Chondrocyte (in vitro differentiated cells): ENCODE data around the gene SARNP. TPM values are rescaled to one million over a fixed set of nuclear protein-coding genes. Genes with fewer than 3 reads are reported as not detected.

ENCODE experiments used
- DNase-seq: peaks from one replicate; pipeline ENCODE4 v3.0.0; 2021; ENCODE audit warnings: mixed read lengths, low spot score
- H3K27ac Mint-ChIP-seq: one replicate; pipeline ENCODE4 v1.8.0; 2021; ENCODE audit warnings: mild to moderate bottlenecking, moderate library complexity, mixed read lengths; ENCODE audit not compliant: unreplicated experiment
- H3K27me3 Mint-ChIP-seq: 2 replicates; pipeline ENCODE4 v1.8.0; 2021; ENCODE audit warnings: low read depth, mixed read lengths
- H3K36me3 Mint-ChIP-seq: 2 replicates; pipeline ENCODE4 v1.8.0; 2021; ENCODE audit warnings: low read depth, mixed read lengths
- H3K4me1 Mint-ChIP-seq: 2 replicates; pipeline ENCODE4 v1.8.0; 2021; ENCODE audit warnings: low read depth, mild to moderate bottlenecking, mixed read lengths
- H3K4me3 Mint-ChIP-seq: one replicate; pipeline ENCODE4 v1.8.0; 2021; ENCODE audit warnings: mild to moderate bottlenecking, moderate library complexity, mixed read lengths; ENCODE audit not compliant: unreplicated experiment
- H3K9me3 Mint-ChIP-seq: 2 replicates; pipeline ENCODE4 v1.8.0; 2021; ENCODE audit warnings: low read depth, mixed read lengths
- CTCF ChIP-seq: fragments of 200-600 bp; sonication (generic); IDR thresholded peaks from 2 replicates; pipeline ENCODE4 v1.5.0; 2021; ENCODE audit warnings: antibody characterized with exemption, mild to moderate bottlenecking, moderate library complexity
- total RNA-seq: library from RNA; stranded (reverse); gene quantifications from 3 replicates; pipeline ENCODE4 v1.2.1, GENCODE V29; 2021

SARNP gene
- total RNA-seq, 1 donor from 2014 or later = 54.0 TPM

GRCh38 chr12:55795950-55796349 is 21.6 kb downstream of the SARNP start:
- TF ChIP-seq CTCF = no peak
- DNase-seq = no peak
- Mint-ChIP-seq H3K36me3 (peaks cover 32% of the 10 kb centered on the region), H3K27me3 (no peaks in the 10 kb centered on the region), H3K9me3 (no peaks in the 10 kb centered on the region), H3K4me3 (no peak overlapping the region), H3K27ac (no peak overlapping the region), H3K4me1 (no peaks in the 10 kb centered on the region)

GRCh38 chr12:55789893-55790292 is 27.6 kb downstream of the SARNP start:
- Mint-ChIP-seq H3K27ac (no peak overlapping the region), H3K36me3 (peaks cover 37% of the 10 kb centered on the region)

GRCh38 chr12:55789171-55789570 is 28.4 kb downstream of the SARNP start:
- H3K9me3 Mint-ChIP-seq = no peaks in the 10 kb centered on the region
- peak overlapping the region; percentile 55 for H3K27ac Mint-ChIP-seq
- no peak for TF ChIP-seq CTCF
- no peak for DNase-seq
- H3K36me3 Mint-ChIP-seq = peaks cover 36% of the 10 kb centered on the region
- no peaks in the 10 kb centered on the region for H3K4me1 Mint-ChIP-seq
- H3K4me3 Mint-ChIP-seq = no peak overlapping the region
- no peaks in the 10 kb centered on the region for H3K27me3 Mint-ChIP-seq

More at GRCh38 chr12:55789893-55790292, 27.6 kb downstream of the SARNP start:
- no peak for TF ChIP-seq CTCF
- H3K4me1 Mint-ChIP-seq = no peaks in the 10 kb centered on the region
- no peaks in the 10 kb centered on the region for H3K9me3 Mint-ChIP-seq
- DNase-seq = no peak
- H3K4me3 Mint-ChIP-seq = no peak overlapping the region
- H3K27me3 Mint-ChIP-seq = no peaks in the 10 kb centered on the region

- H3K27ac Mint-ChIP-seq = peak overlapping the region; percentile 19
- H3K4me1 Mint-ChIP-seq = no peaks in the 10 kb centered on the region
- no peak for TF ChIP-seq CTCF
- H3K9me3 Mint-ChIP-seq = no peaks in the 10 kb centered on the region
- H3K36me3 Mint-ChIP-seq = peaks cover 34% of the 10 kb centered on the region
- no peak for DNase-seq
- H3K4me3 Mint-ChIP-seq = no peak overlapping the region
- H3K27me3 Mint-ChIP-seq = no peaks in the 10 kb centered on the region
Measured at GRCh38 chr12:55788546-55788945, 29.0 kb downstream of the SARNP start.

GRCh38 chr12:55780685-55781084 is 36.8 kb downstream of the SARNP start:
- H3K27ac Mint-ChIP-seq = no peak overlapping the region
- no peaks in the 10 kb centered on the region for H3K4me1 Mint-ChIP-seq
- no peak for DNase-seq
- no peak overlapping the region for H3K4me3 Mint-ChIP-seq
- H3K9me3 Mint-ChIP-seq = no peaks in the 10 kb centered on the region
- H3K36me3 Mint-ChIP-seq = peaks cover 16% of the 10 kb centered on the region
- TF ChIP-seq CTCF = no peak
- H3K27me3 Mint-ChIP-seq = no peaks in the 10 kb centered on the region
